Panc1 (cell line): ENCODE results near the gene DIP2C. TPM values are rescaled to one million over a fixed set of nuclear protein-coding genes. Genes with fewer than 3 reads are reported as not detected.

Experiments
- ATAC-seq: fragments of 200-7000 bp; cut with Tn5 transposase; 2 replicates; pipeline ENCODE4 v1.9.1; 2020; ENCODE audit warnings: mild to moderate bottlenecking, moderate library complexity
- BruUV-seq: library from RNA; stranded (reverse); fragments of 400-500 nt; replicated peaks from 2 replicates; lab custom pipeline; 2021; lab: Mats Ljungman, UMichigan
- CTCF ChIA-PET: fragments of 300-600 bp; sonication (Branson Sonifier 250); formaldehyde crosslinking; loops from one replicate; lab custom pipeline; 2022; ENCODE audit warnings: antibody characterized with exemption; lab: Charles Lee
- POLR2A ChIA-PET: fragments of 300-600 bp; sonication (Branson Sonifier 250); formaldehyde crosslinking; loops from one replicate; lab custom pipeline; 2022; ENCODE audit warnings: antibody characterized with exemption; lab: Charles Lee
- DNase-seq: peaks from one replicate; pipeline ENCODE4 v3.0.0-alpha.2; 2010; ENCODE audit warnings: low read depth, low spot score
- H3K27ac ChIP-seq: 2 replicates; pipeline ENCODE4 v1.5.1; 2011; ENCODE audit warnings: mild to moderate bottlenecking, low read length, inconsistent platforms
- H3K27me3 ChIP-seq: fragments of 200-500 bp; sonication (Bioruptor generic); 2 replicates; pipeline ENCODE4 v1.6.0; 2014; ENCODE audit warnings: low read length, inconsistent platforms; ENCODE audit not compliant: control insufficient read depth, insufficient read depth
- H3K36me3 ChIP-seq: fragments of 200-500 bp; sonication (Bioruptor generic); 2 replicates; pipeline ENCODE4 v1.5.1; 2014; ENCODE audit warnings: inconsistent platforms, mild to moderate bottlenecking, low read length, moderate library complexity; ENCODE audit not compliant: control insufficient read depth, insufficient read depth
- H3K4me1 ChIP-seq: 2 replicates; pipeline ENCODE4 v1.5.1; 2011; ENCODE audit warnings: inconsistent platforms, mild to moderate bottlenecking, low read length, moderate library complexity; ENCODE audit not compliant: control insufficient read depth, insufficient read depth
- H3K4me3 ChIP-seq, 2 experiments: 2 replicates each; pipeline ENCODE4 v1.5.1; 2011 to 2012; ENCODE audit warnings: low read depth in 2 of 2, low read length in 2 of 2, mild to moderate bottlenecking in 2 of 2, inconsistent platforms in 1 of 2, moderate library complexity in 1 of 2
- H3K9me3 ChIP-seq: fragments of 200-500 bp; sonication (Bioruptor generic); 2 replicates; pipeline ENCODE4 v1.5.1; 2014; ENCODE audit warnings: low read depth, mild to moderate bottlenecking, inconsistent platforms, low read length, moderate library complexity; ENCODE audit not compliant: control insufficient read depth, insufficient read depth
- CTCF ChIP-seq: fragments of 450-650 bp; IDR thresholded peaks from 2 replicates; pipeline ENCODE4 v1.5.1; 2017; ENCODE audit warnings: mild to moderate bottlenecking
- POLR2AphosphoS5 ChIP-seq: IDR thresholded peaks from 2 replicates; pipeline ENCODE4 v1.6.1; 2012; ENCODE audit warnings: mild to moderate bottlenecking, low read depth, low read length, moderate library complexity
- SIN3A ChIP-seq: IDR thresholded peaks from 2 replicates; pipeline ENCODE4 v1.6.1; 2012; ENCODE audit warnings: low read depth, mild to moderate bottlenecking, low read length, moderate library complexity, borderline replicate concordance; ENCODE audit not compliant: insufficient read depth
- TCF7L2 ChIP-seq: IDR thresholded peaks from 2 replicates; pipeline ENCODE4 v1.6.1; 2011; ENCODE audit warnings: mild to moderate bottlenecking, low read depth, low read length, inconsistent platforms
- in situ Hi-C: cut with HindIII; loops from 2 replicates; pipeline ENCODE4 v1.10.0; 2016; ENCODE audit warnings: low sequenced_read_pairs, low pct_unique_long_range_greater_than_20kb
- intact Hi-C: fragments of 100-400 bp; cut with micrococcal nuclease; formaldehyde crosslinking; loops from one replicate; pipeline ENCODE4 v1.10.0; 2022; ENCODE audit not compliant: unreplicated experiment
- total RNA-seq: library from RNA; stranded (reverse); gene quantifications from one replicate; pipeline ENCODE4 v1.2.1, GENCODE V29; 2021; ENCODE audit not compliant: unreplicated experiment
- TF ChIP-seq, protein P1 (sequence below), 2 experiments: IDR thresholded peaks; 2 replicates each; pipeline ENCODE4 v1.6.1; 2011 to 2012; ENCODE audit warnings: low read depth in 2 of 2, control low read depth in 1 of 2, low read length in 1 of 2, mild to moderate bottlenecking in 1 of 2, moderate library complexity in 1 of 2; ENCODE audit not compliant: insufficient read depth in 1 of 2

DIP2C gene
- total RNA-seq, 1 experiment from 2014 or later: 13.2 TPM

DNA sequence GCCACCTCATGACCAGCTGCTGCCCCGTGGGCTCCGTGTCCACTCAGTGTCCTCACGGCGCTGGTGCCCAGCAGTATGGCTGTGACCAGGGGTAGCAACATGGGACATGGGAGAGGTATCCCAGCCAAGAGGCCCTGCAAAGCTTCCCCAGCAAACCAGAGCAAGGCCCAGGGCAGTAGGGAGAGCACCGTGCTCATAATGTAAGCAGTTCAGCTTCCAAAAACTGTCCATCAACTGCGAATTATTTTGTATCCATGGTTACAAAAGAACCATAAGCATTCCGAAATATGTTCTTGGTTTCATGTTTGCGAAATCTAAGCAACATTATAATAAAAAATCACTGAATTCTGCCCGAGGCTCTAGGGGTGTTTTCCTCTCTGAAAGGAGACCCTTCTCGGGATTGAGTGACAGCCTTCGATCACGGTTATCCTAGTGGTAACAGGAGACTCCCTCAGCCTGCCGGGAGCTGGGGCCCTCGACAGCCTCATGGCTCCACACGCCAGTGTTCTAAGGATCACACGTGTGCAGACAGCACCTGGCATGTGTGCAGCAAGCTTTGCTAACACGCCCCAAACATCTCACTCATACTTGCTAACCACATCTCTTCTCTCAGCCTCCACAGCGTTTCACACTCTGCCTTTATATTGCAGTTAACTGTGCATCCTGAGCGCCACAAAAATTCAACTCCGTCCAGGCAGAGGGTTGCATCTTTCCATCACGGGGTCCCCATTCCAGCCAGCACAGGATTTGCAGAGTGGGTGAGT lies 117.6 kb downstream of the DIP2C start:
- in situ Hi-C loops: no loop called here
- Histone ChIP-seq H3K4me1 (no peaks in the 10 kb centered on the region), H3K27me3 (no peaks in the 10 kb centered on the region), H3K9me3 (no peaks in the 10 kb centered on the region), H3K36me3 (no peaks in the 10 kb centered on the region), H3K27ac (no peak overlapping the region), H3K4me3 (no peak overlapping the region)
- intact Hi-C loops: no loop called here
- POLR2A ChIA-PET: no interaction called here
- CTCF ChIA-PET: no interaction called here
- no peak for DNase-seq
- BruUV-seq: no TSS peak
- TF ChIP-seq POLR2AphosphoS5 (no peak), CTCF (no peak), TCF7L2 (no peak), SIN3A (no peak)
- TF ChIP-seq, protein P1, sequence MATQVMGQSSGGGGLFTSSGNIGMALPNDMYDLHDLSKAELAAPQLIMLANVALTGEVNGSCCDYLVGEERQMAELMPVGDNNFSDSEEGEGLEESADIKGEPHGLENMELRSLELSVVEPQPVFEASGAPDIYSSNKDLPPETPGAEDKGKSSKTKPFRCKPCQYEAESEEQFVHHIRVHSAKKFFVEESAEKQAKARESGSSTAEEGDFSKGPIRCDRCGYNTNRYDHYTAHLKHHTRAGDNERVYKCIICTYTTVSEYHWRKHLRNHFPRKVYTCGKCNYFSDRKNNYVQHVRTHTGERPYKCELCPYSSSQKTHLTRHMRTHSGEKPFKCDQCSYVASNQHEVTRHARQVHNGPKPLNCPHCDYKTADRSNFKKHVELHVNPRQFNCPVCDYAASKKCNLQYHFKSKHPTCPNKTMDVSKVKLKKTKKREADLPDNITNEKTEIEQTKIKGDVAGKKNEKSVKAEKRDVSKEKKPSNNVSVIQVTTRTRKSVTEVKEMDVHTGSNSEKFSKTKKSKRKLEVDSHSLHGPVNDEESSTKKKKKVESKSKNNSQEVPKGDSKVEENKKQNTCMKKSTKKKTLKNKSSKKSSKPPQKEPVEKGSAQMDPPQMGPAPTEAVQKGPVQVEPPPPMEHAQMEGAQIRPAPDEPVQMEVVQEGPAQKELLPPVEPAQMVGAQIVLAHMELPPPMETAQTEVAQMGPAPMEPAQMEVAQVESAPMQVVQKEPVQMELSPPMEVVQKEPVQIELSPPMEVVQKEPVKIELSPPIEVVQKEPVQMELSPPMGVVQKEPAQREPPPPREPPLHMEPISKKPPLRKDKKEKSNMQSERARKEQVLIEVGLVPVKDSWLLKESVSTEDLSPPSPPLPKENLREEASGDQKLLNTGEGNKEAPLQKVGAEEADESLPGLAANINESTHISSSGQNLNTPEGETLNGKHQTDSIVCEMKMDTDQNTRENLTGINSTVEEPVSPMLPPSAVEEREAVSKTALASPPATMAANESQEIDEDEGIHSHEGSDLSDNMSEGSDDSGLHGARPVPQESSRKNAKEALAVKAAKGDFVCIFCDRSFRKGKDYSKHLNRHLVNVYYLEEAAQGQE (IDR thresholded peaks at IDR 0.05; ENCODE audit: insufficient read depth in 1 of 2, low read depth in 2 of 2, low read length in 1 of 2): no peak
- ATAC-seq: no peak

DNA sequence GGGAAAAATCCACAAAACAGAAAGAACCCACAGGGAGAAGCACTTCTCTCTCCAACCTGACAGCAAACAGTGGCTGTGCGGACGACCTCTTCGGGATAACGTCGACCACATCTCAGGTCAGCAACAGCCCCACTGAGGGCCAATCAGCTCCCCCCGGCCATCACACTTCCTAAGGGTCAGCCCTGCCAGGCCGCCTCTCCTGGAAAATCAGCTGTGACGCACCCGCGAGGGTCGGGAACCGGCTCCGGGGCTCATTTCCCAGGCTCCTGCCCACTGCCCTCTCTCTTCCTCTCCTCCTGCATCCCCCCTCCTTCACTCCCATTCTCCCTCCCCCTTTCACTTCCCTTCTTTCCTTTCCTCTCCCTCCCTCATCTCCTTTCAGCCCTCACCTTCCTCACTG lies 118.3 kb downstream of the DIP2C start:
- no peaks in the 10 kb centered on the region for H3K4me1 ChIP-seq
- H3K4me3 ChIP-seq: no peak overlapping the region
- no peaks in the 10 kb centered on the region for H3K27me3 ChIP-seq
- ChIA-PET POLR2A (no interaction called here), CTCF (no interaction called here)
- BruUV-seq: no TSS peak
- intact Hi-C loops (no loop called here), in situ Hi-C loops (no loop called here)
- no peak overlapping the region for H3K27ac ChIP-seq
- ATAC-seq: no peak
- no peak for DNase-seq
- no peaks in the 10 kb centered on the region for H3K36me3 ChIP-seq
- no peaks in the 10 kb centered on the region for H3K9me3 ChIP-seq
- no peak for TF ChIP-seq TCF7L2
- TF ChIP-seq CTCF: no peak
- TF ChIP-seq, protein P1 (IDR thresholded peaks at IDR 0.05; ENCODE audit: insufficient read depth in 1 of 2, low read depth in 2 of 2, low read length in 1 of 2): no peak
- no peak for TF ChIP-seq POLR2AphosphoS5
- TF ChIP-seq SIN3A: no peak
